H9 (cell line): ENCODE results near the gene MPP2. TPM values are rescaled to one million over a fixed set of nuclear protein-coding genes. Genes with fewer than 3 reads are reported as not detected.

ENCODE experiments used
- DNase-seq: peaks from one replicate; pipeline ENCODE4 v3.0.0-alpha.2; 2017
- H2AFZ ChIP-seq: one replicate; pipeline ENCODE4 v1.6.1; 2013; ENCODE audit warnings: mild to moderate bottlenecking, low read length, control low read depth, moderate library complexity
- H2AK5ac ChIP-seq: 2 replicates; pipeline ENCODE4 v1.6.1; 2013; ENCODE audit warnings: low read length, control low read depth, mixed read lengths; ENCODE audit not compliant: insufficient read length
- H2BK120ac ChIP-seq: one replicate; pipeline ENCODE4 v1.6.1; 2013; ENCODE audit warnings: low read depth, mild to moderate bottlenecking, low read length, control low read depth, inconsistent platforms; ENCODE audit not compliant: poor library complexity, severe bottlenecking
- H2BK12ac ChIP-seq: 2 replicates; pipeline ENCODE4 v1.6.1; 2013; ENCODE audit warnings: low read length, control low read depth, mixed read lengths, low read depth; ENCODE audit not compliant: insufficient read length
- H2BK15ac ChIP-seq: 2 replicates; pipeline ENCODE4 v1.6.1; 2013; ENCODE audit warnings: low read depth, low read length, control low read depth
- H2BK20ac ChIP-seq: one replicate; pipeline ENCODE4 v1.6.1; 2013; ENCODE audit warnings: low read depth, mild to moderate bottlenecking, low read length, control low read depth, inconsistent platforms; ENCODE audit not compliant: poor library complexity, severe bottlenecking
- H2BK5ac ChIP-seq: 2 replicates; pipeline ENCODE4 v1.6.1; 2013; ENCODE audit warnings: low read length, control low read depth, mixed read lengths; ENCODE audit not compliant: insufficient read length
- H3K14ac ChIP-seq: 2 replicates; pipeline ENCODE4 v1.6.1; 2013; ENCODE audit warnings: low read length, control low read depth; ENCODE audit not compliant: insufficient read depth
- H3K18ac ChIP-seq: 2 replicates; pipeline ENCODE4 v1.6.1; 2013; ENCODE audit warnings: low read depth, mild to moderate bottlenecking, mixed read lengths, low read length, control low read depth; ENCODE audit not compliant: insufficient read length
- H3K23ac ChIP-seq: 2 replicates; pipeline ENCODE4 v1.6.1; 2013; ENCODE audit warnings: low read length, control low read depth, mixed read lengths, low read depth; ENCODE audit not compliant: insufficient read length
- H3K23me2 ChIP-seq: 2 replicates; pipeline ENCODE4 v1.6.1; 2013; ENCODE audit warnings: low read depth, mild to moderate bottlenecking, mixed read lengths, low read length, control low read depth; ENCODE audit not compliant: insufficient read length, poor library complexity, severe bottlenecking
- H3K27ac ChIP-seq: 2 replicates; pipeline ENCODE4 v1.5.1; 2013; ENCODE audit warnings: low read length, control low read depth, mixed read lengths, low read depth; ENCODE audit not compliant: insufficient read length
- H3K27me3 ChIP-seq: 2 replicates; pipeline ENCODE4 v1.6.1; 2013; ENCODE audit warnings: low read length, control low read depth, inconsistent platforms; ENCODE audit not compliant: insufficient read depth
- H3K4ac ChIP-seq: 2 replicates; pipeline ENCODE4 v1.6.1; 2013; ENCODE audit warnings: low read depth, mild to moderate bottlenecking, control low read depth, inconsistent platforms, low read length, moderate library complexity
- H3K4me1 ChIP-seq: 2 replicates; pipeline ENCODE4 v1.6.1; 2013; ENCODE audit warnings: low read length, control low read depth, inconsistent platforms; ENCODE audit not compliant: insufficient read depth
- H3K4me2 ChIP-seq: 2 replicates; pipeline ENCODE4 v1.6.1; 2013; ENCODE audit warnings: low read length, control low read depth, mixed read lengths; ENCODE audit not compliant: insufficient read length, insufficient read depth
- H3K56ac ChIP-seq: 2 replicates; pipeline ENCODE4 v1.6.1; 2013; ENCODE audit warnings: low read depth, mild to moderate bottlenecking, mixed read lengths, low read length, control low read depth; ENCODE audit not compliant: insufficient read length
- H3K79me1 ChIP-seq: 2 replicates; pipeline ENCODE4 v1.6.1; 2013; ENCODE audit warnings: low read depth, mild to moderate bottlenecking, moderate library complexity, low read length, control low read depth, inconsistent platforms; ENCODE audit not compliant: insufficient read depth, poor library complexity, severe bottlenecking
- H3K79me2 ChIP-seq: 2 replicates; pipeline ENCODE4 v1.6.1; 2013; ENCODE audit warnings: low read length, control low read depth, inconsistent platforms; ENCODE audit not compliant: insufficient read depth
- H3K9ac ChIP-seq: 2 replicates; pipeline ENCODE4 v1.6.1; 2013; ENCODE audit warnings: low read length, control low read depth, mixed read lengths; ENCODE audit not compliant: insufficient read length; ENCODE audit errors: extremely low read depth
- H3K9me3 ChIP-seq: one replicate; pipeline ENCODE4 v1.6.1; 2013; ENCODE audit warnings: low read depth, low read length, inconsistent platforms; ENCODE audit not compliant: control insufficient read depth
- H3T11ph ChIP-seq: one replicate; pipeline ENCODE4 v1.6.1; 2013; ENCODE audit warnings: mild to moderate bottlenecking, low read length, control low read depth, inconsistent platforms
- H4K20me1 ChIP-seq: one replicate; pipeline ENCODE4 v1.6.1; 2013; ENCODE audit not compliant: control insufficient read depth, insufficient read length, insufficient read depth
- H4K5ac ChIP-seq: 2 replicates; pipeline ENCODE4 v1.6.1; 2013; ENCODE audit warnings: low read depth, mild to moderate bottlenecking, mixed read lengths, low read length, control low read depth; ENCODE audit not compliant: insufficient read length
- H4K8ac ChIP-seq: replicated peaks from 2 replicates; pipeline ENCODE4 v1.6.1; 2013; ENCODE audit warnings: low read length, control low read depth, mixed read lengths, low read depth; ENCODE audit not compliant: insufficient read length
- H4K91ac ChIP-seq: 2 replicates; pipeline ENCODE4 v1.6.1; 2013; ENCODE audit warnings: low read depth, mild to moderate bottlenecking, moderate library complexity, mixed read lengths, low read length, control low read depth; ENCODE audit not compliant: insufficient read length
- H3K27ac Mint-ChIP-seq, 3 experiments: 2 replicates in 2 of 3; 3 replicates in 1 of 3; pipeline ENCODE4 v1.8.0; 2020 to 2021; ENCODE audit warnings: mixed read lengths in 3 of 3, mild to moderate bottlenecking in 1 of 3, moderate library complexity in 1 of 3
- H3K27me3 Mint-ChIP-seq: 2 replicates; pipeline ENCODE4 v1.8.0; 2021; ENCODE audit warnings: low read depth, mild to moderate bottlenecking, moderate library complexity, mixed read lengths
- H3K36me3 Mint-ChIP-seq, 3 experiments: 2 replicates in 2 of 3; 3 replicates in 1 of 3; pipeline ENCODE4 v1.8.0; 2020 to 2021; ENCODE audit warnings: low read depth in 3 of 3, mixed read lengths in 3 of 3; ENCODE audit not compliant: insufficient read depth in 1 of 3
- H3K4me1 Mint-ChIP-seq, 2 experiments: 2 replicates each; pipeline ENCODE4 v1.8.0; 2020; ENCODE audit warnings: mixed read lengths in 2 of 2
- H3K4me3 Mint-ChIP-seq, 2 experiments: 2 replicates in 1 of 2; 3 replicates in 1 of 2; pipeline ENCODE4 v1.8.0; 2020 to 2021; ENCODE audit warnings: mild to moderate bottlenecking in 2 of 2, mixed read lengths in 2 of 2, moderate library complexity in 1 of 2
- H3K9me3 Mint-ChIP-seq, 2 experiments: 2 replicates in 1 of 2; 3 replicates in 1 of 2; pipeline ENCODE4 v1.8.0; 2020; ENCODE audit warnings: mild to moderate bottlenecking in 2 of 2, mixed read lengths in 2 of 2, moderate library complexity in 1 of 2
- WGBS: extraction: QIAGEN DNeasy Blood & Tissue Kit; methylation state at CpG from one replicate; pipeline ENCODE4 v1.1.7; 2013; ENCODE audit warnings: missing lambda C conversion rate, low lambda C conversion rate, mixed read lengths; ENCODE audit not compliant: insufficient read length; ENCODE audit errors: extremely low coverage; 5-methylcytosine and 5-hydroxymethylcytosine counted together
- total RNA-seq: library from RNA; stranded (reverse); gene quantifications from 2 replicates; pipeline ENCODE4 v1.2.1, GENCODE V29; 2021
- TF ChIP-seq, protein P1 (sequence below): fragments of 200-600 bp; sonication (generic); conservative IDR thresholded peaks from 3 replicates; pipeline ENCODE4 v1.8.0; 2021; ENCODE audit warnings: antibody characterized with exemption, mild to moderate bottlenecking

Gene MPP2
- total RNA-seq, 1 experiment from 2014 or later: 16.3 TPM

DNA sequence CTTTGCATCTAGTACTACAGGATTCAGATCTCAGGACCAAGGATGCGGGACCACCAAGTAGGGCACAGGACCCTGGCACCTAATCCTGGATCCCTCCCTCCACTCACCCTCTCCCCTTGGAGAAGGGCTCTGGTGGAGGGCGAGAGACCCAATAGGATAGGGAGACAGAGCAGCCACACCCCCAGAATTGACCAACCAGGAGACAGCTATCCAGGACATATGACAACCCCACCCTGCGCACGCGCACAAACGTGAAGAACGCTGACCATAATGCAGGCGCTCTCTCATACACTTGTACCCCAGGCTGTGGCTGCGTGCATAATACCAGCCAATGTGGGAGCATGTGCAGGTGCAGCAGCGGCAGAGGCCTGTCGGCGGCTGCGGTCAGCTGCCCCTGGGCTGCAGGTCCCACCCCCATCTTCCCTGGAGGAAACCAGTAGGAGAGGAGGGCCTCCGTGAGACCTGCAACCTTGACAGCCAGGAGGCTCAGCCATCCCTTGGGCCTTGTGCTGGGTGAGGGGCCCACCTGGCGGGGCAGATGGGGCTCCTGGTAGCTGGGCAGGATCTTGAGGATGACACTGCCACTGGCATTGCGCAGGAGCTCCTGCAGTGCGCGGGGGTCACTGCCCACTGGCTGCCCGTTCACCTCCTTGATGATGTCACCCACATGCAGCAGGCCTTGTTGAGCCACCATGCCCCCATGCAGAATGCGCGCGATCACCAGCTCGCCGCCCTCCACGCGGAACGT is 25.4 kb downstream of the MPP2 start:
- Histone ChIP-seq H4K91ac (no peak overlapping the region), H3K23me2 (no peaks in the 10 kb centered on the region), H3K79me2 (no peaks in the 10 kb centered on the region), H3K18ac (no peak overlapping the region), H2BK20ac (no peak overlapping the region), H3K27me3 (no peaks in the 10 kb centered on the region), H3K4me2 (no peak overlapping the region), H3K14ac (no peak overlapping the region), H3K79me1 (no peaks in the 10 kb centered on the region), H2BK5ac (no peak overlapping the region), H4K8ac (no peak overlapping the region), H3K9me3 (no peaks in the 10 kb centered on the region), H2BK12ac (no peak overlapping the region), H3K56ac (no peak overlapping the region), H4K5ac (no peak overlapping the region), H3K27ac (no peak overlapping the region), H3T11ph (no peak overlapping the region), H3K23ac (no peak overlapping the region), H2AK5ac (no peak overlapping the region), H3K4ac (no peak overlapping the region), H3K9ac (no peak overlapping the region), H3K4me1 (peaks cover 3% of the 10 kb centered on the region; the same call in 1 of the 2 replicates), H2BK120ac (no peak overlapping the region), H2AFZ (no peak overlapping the region), H2BK15ac (no peak overlapping the region), H4K20me1 (peaks cover 1% of the 10 kb centered on the region)
- Mint-ChIP-seq H3K27ac (no peak overlapping the region), H3K4me3 (peak overlapping the region in 1 of 2 experiments; percentile 55; a peak in 1 of 5 replicates), H3K27me3 (no peaks in the 10 kb centered on the region; the same call in 1 of the 2 replicates), H3K4me1 (peaks cover 9 to 18% of the 10 kb centered on the region in 2 experiments), H3K36me3 (peaks cover 4 to 14% (median 13%) of the 10 kb centered on the region in 3 experiments; a peak in 4 of 7 replicates), H3K9me3 (no peaks in the 10 kb centered on the region)
- TF ChIP-seq, protein P1, sequence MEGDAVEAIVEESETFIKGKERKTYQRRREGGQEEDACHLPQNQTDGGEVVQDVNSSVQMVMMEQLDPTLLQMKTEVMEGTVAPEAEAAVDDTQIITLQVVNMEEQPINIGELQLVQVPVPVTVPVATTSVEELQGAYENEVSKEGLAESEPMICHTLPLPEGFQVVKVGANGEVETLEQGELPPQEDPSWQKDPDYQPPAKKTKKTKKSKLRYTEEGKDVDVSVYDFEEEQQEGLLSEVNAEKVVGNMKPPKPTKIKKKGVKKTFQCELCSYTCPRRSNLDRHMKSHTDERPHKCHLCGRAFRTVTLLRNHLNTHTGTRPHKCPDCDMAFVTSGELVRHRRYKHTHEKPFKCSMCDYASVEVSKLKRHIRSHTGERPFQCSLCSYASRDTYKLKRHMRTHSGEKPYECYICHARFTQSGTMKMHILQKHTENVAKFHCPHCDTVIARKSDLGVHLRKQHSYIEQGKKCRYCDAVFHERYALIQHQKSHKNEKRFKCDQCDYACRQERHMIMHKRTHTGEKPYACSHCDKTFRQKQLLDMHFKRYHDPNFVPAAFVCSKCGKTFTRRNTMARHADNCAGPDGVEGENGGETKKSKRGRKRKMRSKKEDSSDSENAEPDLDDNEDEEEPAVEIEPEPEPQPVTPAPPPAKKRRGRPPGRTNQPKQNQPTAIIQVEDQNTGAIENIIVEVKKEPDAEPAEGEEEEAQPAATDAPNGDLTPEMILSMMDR: no peak
- no peak for DNase-seq
- WGBS: no CpG with 5 or more reads among the region's 27 CpGs
